Peyer's patch (tissue), 4 donors: ENCODE results near the gene ELP4.

Source experiments
- CTCF ChIP-seq, 6 experiments: fragments of 450-650 bp in 4 of 6; fragments of 200-600 bp in 2 of 6; sonication (generic) in 1 of 6; IDR thresholded peaks; one replicate each; pipeline ENCODE4 v1.5.1; 2017 to 2019; ENCODE audit warnings: antibody characterized with exemption in 6 of 6, mild to moderate bottlenecking in 3 of 6, moderate library complexity in 1 of 6
- POLR2A ChIP-seq, 2 donors: fragments of 450-650 bp; IDR thresholded peaks; one replicate each; pipeline ENCODE4 v1.5.1; 2017; ENCODE audit warnings: antibody characterized with exemption in 2 of 2, mild to moderate bottlenecking in 2 of 2, moderate library complexity in 2 of 2

GRCh38 chr11:31607914-31608313, 98.3 kb downstream of the ELP4 start:
- TF ChIP-seq CTCF (IDR thresholded peaks at IDR 0.05) (no peak), POLR2A (IDR thresholded peaks at IDR 0.05) (no peak)
